ENCODE data around the gene ATP2C2.

- TF ChIP-seq CTCF (IDR thresholded peaks at IDR 0.05): no peak
- TF ChIP-seq POLR2A (IDR thresholded peaks at IDR 0.05): no peak
These were observed 5.7 kb downstream of the ATP2C2 start for GRCh38 chr16:84373907-84374489.
